K562 (cell line): Measurements from ENCODE around the gene MRGPRF. TPM values are rescaled to one million over a fixed set of nuclear protein-coding genes. Genes with fewer than 3 reads are reported as not detected.

ENCODE experiments used
- ATAC-seq: fragments of 200-7000 bp; cut with Tn5 transposase; 3 replicates; pipeline ENCODE4 v1.9.1; 2020; ENCODE audit warnings: moderate library complexity
- BruUV-seq: library from RNA; stranded (reverse); fragments of 400-500 nt; replicated peaks from 2 replicates; lab custom pipeline; 2021; lab: Mats Ljungman, UMichigan
- CTCF ChIA-PET: fragments of 300-600 bp; formaldehyde crosslinking; extraction: SDS; loops from one replicate; lab custom pipeline; 2021; ENCODE audit warnings: low intra/inter-chr PET ratio; lab: Yijun Ruan, JAX
- POLR2A ChIA-PET: fragments of 300-600, 350-650 bp; sonication (Branson Sonifier 250); formaldehyde crosslinking; extraction: SDS; loops from one replicate; lab custom pipeline; 2021; ENCODE audit warnings: antibody characterized with exemption, inconsistent platforms; lab: Yijun Ruan, JAX
- DNase-seq, 4 experiments: peaks; one replicate each; pipeline versions ENCODE4 v3.0.0 to v3.0.0-alpha.2; 2011 to 2018; ENCODE audit warnings: low spot score in 3 of 4, mixed read lengths in 3 of 4; ENCODE audit errors: extremely low read depth in 1 of 4
- FAIRE-seq: peaks from 2 replicates; lab custom pipeline; 2011; peaks lifted over from hg19 to GRCh38; lab: Jason Lieb, UNC
- H2AFZ ChIP-seq: 2 replicates; pipeline ENCODE4 v1.6.0; 2011; ENCODE audit warnings: low read depth, low read length, control low read depth, inconsistent platforms
- H3K27ac ChIP-seq: fragments of 200-600 bp; 3 replicates; pipeline ENCODE4 v1.8.0; 2011; ENCODE audit warnings: low read depth, mild to moderate bottlenecking, control low read depth, inconsistent platforms, low read length, moderate library complexity, mixed read lengths; ENCODE audit errors: extremely low read depth
- H3K27me3 ChIP-seq, 2 experiments: fragments of 300-600 bp in 1 of 2; 2 replicates in 1 of 2; 3 replicates in 1 of 2; pipeline versions ENCODE4 v1.6.0 to v1.8.0; 2011; ENCODE audit warnings: inconsistent platforms in 2 of 2, low read length in 2 of 2, mild to moderate bottlenecking in 1 of 2, mixed read lengths in 1 of 2, moderate library complexity in 1 of 2; ENCODE audit not compliant: control insufficient read depth in 2 of 2, insufficient read depth in 2 of 2
- H3K36me3 ChIP-seq: fragments of 300-600 bp; 3 replicates; pipeline ENCODE4 v1.8.0; 2011; ENCODE audit warnings: mild to moderate bottlenecking, low read length, inconsistent platforms; ENCODE audit not compliant: control insufficient read depth, insufficient read depth
- H3K4me1 ChIP-seq, 2 experiments: fragments of 200-600 bp in 1 of 2; replicated peaks in 1 of 2; 2 replicates in 1 of 2; 3 replicates in 1 of 2; pipeline versions ENCODE4 v1.5.1 to v1.8.0; 2011; ENCODE audit warnings: inconsistent platforms in 2 of 2, low read length in 2 of 2, mild to moderate bottlenecking in 1 of 2, mixed read lengths in 1 of 2, moderate library complexity in 1 of 2; ENCODE audit not compliant: control insufficient read depth in 2 of 2, insufficient read depth in 2 of 2
- H3K4me2 ChIP-seq: 2 replicates; pipeline ENCODE4 v1.6.1; 2011; ENCODE audit warnings: low read length, control low read depth, inconsistent platforms, mixed read lengths; ENCODE audit not compliant: insufficient read depth
- H3K4me3 ChIP-seq: fragments of 200-600 bp; sonication (generic), shearing (Covaris generic); 2 replicates; pipeline ENCODE4 v1.5.1; 2016; ENCODE audit warnings: control low read depth, inconsistent platforms
- H3K79me2 ChIP-seq: fragments of 200-600 bp; 3 replicates; pipeline ENCODE4 v1.8.0; 2011; ENCODE audit warnings: low read length, inconsistent platforms; ENCODE audit not compliant: control insufficient read depth, insufficient read depth
- H3K9ac ChIP-seq, 2 experiments: 2 replicates each; pipeline versions ENCODE4 v1.6.0 to v1.6.1; 2011; ENCODE audit warnings: low read depth in 2 of 2, low read length in 2 of 2, control low read depth in 1 of 2, inconsistent platforms in 1 of 2, mild to moderate bottlenecking in 1 of 2, mixed read lengths in 1 of 2; ENCODE audit not compliant: insufficient read depth in 1 of 2
- H3K9me1 ChIP-seq: one replicate; pipeline ENCODE4 v1.6.0; 2011; ENCODE audit warnings: inconsistent platforms, mild to moderate bottlenecking, low read length, moderate library complexity; ENCODE audit not compliant: control insufficient read depth, insufficient read depth
- H3K9me3 ChIP-seq: replicated peaks from 2 replicates; pipeline ENCODE4 v1.5.1; 2011; ENCODE audit warnings: low read depth, low read length, inconsistent platforms; ENCODE audit not compliant: control insufficient read depth, insufficient read depth
- H4K20me1 ChIP-seq: replicated peaks from 2 replicates; pipeline ENCODE4 v1.6.1; 2011; ENCODE audit warnings: low read length, inconsistent platforms, mixed read lengths; ENCODE audit not compliant: control insufficient read depth, insufficient read depth
- CAMTA2 ChIP-seq: fragments of 250-450 bp; sonication (Bioruptor Pico); conservative IDR thresholded peaks from 2 replicates; pipeline ENCODE4 v1.5.1; 2022
- CEBPZ ChIP-seq: fragments of 150-350 bp; IDR thresholded peaks from 2 replicates; pipeline ENCODE4 v1.6.1; 2014; ENCODE audit warnings: low read depth, mild to moderate bottlenecking, low read length, borderline replicate concordance
- DNMT1 ChIP-seq: fragments of 450-650 bp; IDR thresholded peaks from 2 replicates; pipeline ENCODE4 v1.6.1; 2016; ENCODE audit warnings: antibody characterized with exemption, mild to moderate bottlenecking
- HSF4 ChIP-seq: fragments of 250-450 bp; sonication (Bioruptor Pico); IDR thresholded peaks from 2 replicates; pipeline ENCODE4 v2.1.2; 2022; ENCODE audit warnings: mild to moderate bottlenecking, moderate library complexity, borderline replicate concordance
- IFI16 ChIP-seq: fragments of 250-450 bp; sonication (Bioruptor Pico); IDR thresholded peaks from 2 replicates; pipeline ENCODE4 v2.1.2; 2022; ENCODE audit warnings: mild to moderate bottlenecking, inconsistent platforms
- POLR3G ChIP-seq: IDR thresholded peaks from 2 replicates; pipeline ENCODE4 v1.6.1; 2011; ENCODE audit not compliant: insufficient read length, insufficient replicate concordance; ENCODE audit errors: extremely low read depth
- RBM22 ChIP-seq: fragments of 200-400 bp; formaldehyde crosslinking; IDR thresholded peaks from 2 replicates; pipeline ENCODE4 v1.6.1; 2018; ENCODE audit warnings: low read length, low read depth; ENCODE audit not compliant: poor library complexity, severe bottlenecking
- TAF15 ChIP-seq: fragments of 200-400 bp; formaldehyde crosslinking; IDR thresholded peaks from 2 replicates; pipeline ENCODE4 v1.6.1; 2017; ENCODE audit warnings: mild to moderate bottlenecking, low read depth, low read length, moderate library complexity
- TRIM28 ChIP-seq: fragments of 450-650 bp; IDR thresholded peaks from 2 replicates; pipeline ENCODE4 v1.6.1; 2017
- VEZF1 ChIP-seq: fragments of 200-800 bp; sonication (Bioruptor generic); IDR thresholded peaks from 2 replicates; pipeline ENCODE4 v1.6.1; 2017; ENCODE audit warnings: missing genetic modification characterization, missing compliant biosample characterization
- ZBTB1 ChIP-seq: sonication (generic); formaldehyde crosslinking; IDR thresholded peaks from 2 replicates; pipeline ENCODE4 v1.8.1; 2023; ENCODE audit warnings: missing genetic modification reagents, low read depth, mild to moderate bottlenecking, borderline replicate concordance
- ZNF274 ChIP-seq: IDR thresholded peaks from 2 replicates; pipeline ENCODE4 v1.6.1; 2011; ENCODE audit warnings: low read depth, mild to moderate bottlenecking, low read length, moderate library complexity, borderline replicate concordance
- ZNF324 ChIP-seq: fragments of 250-450 bp; sonication (Bioruptor Pico); IDR thresholded peaks from 2 replicates; pipeline ENCODE4 v1.4.0; 2020; ENCODE audit warnings: mild to moderate bottlenecking
- ZNF41 ChIP-seq: fragments of 250-450 bp; sonication (Bioruptor Pico); conservative IDR thresholded peaks from 2 replicates; pipeline ENCODE4 v1.4.0; 2020; ENCODE audit warnings: mild to moderate bottlenecking
- ZNF695 ChIP-seq: fragments of 450-650 bp; formaldehyde crosslinking; IDR thresholded peaks from 2 replicates; pipeline ENCODE4 v1.4.0; 2020; ENCODE audit warnings: mild to moderate bottlenecking, moderate library complexity
- WGBS: fragments of 100-300 bp; shearing (Covaris generic); methylation state at CpG from one replicate; pipeline ENCODE4 v1.1.6; 2016; ENCODE audit warnings: low coverage, mixed read lengths; ENCODE audit not compliant: insufficient coverage; ENCODE audit errors: missing lambda C conversion rate; 5-methylcytosine and 5-hydroxymethylcytosine counted together
- in situ Hi-C: fragments of 300-500 bp; cut with MboI; formaldehyde crosslinking; loops from 4 replicates; pipeline ENCODE4 v1.15.0; 2018; ENCODE audit warnings: inconsistent platforms, mixed read lengths
- intact Hi-C: fragments of 100-400 bp; cut with micrococcal nuclease; formaldehyde crosslinking; loops from 2 replicates; pipeline ENCODE4 v1.14.2; 2022
- polyA plus RNA-seq, 8 experiments: library from polyadenylated mRNA; depleted of rRNA in 4 of 8; stranded (reverse) in 5 of 8; unstranded in 3 of 8; fragments of >200 nt; fragmentation: Nextera tagmentation in 2 of 8; fragmentation: Illumina TruSeq in 1 of 8; extraction: Ambion mirVana in 2 of 8; extraction: Trizol in 1 of 8; gene quantifications; 2 replicates each; pipeline versions ENCODE4 v1.2.1 to v1.2.3, GENCODE V29; 2011 to 2014; ENCODE audit warnings: inconsistent platforms in 1 of 8, missing spikeins in 1 of 8
- total RNA-seq, 7 experiments: library from RNA; depleted of rRNA in 6 of 7; stranded (reverse); fragments of >200 nt in 6 of 7; fragmentation: Illumina TruSeq in 2 of 7; extraction: Trizol in 2 of 7; gene quantifications; 2 replicates each; pipeline versions ENCODE4 v1.2.1 to v1.2.3, GENCODE V29; 2011 to 2021; ENCODE audit warnings: low replicate concordance in 1 of 7

Gene MRGPRF
- total and polyA plus RNA-seq, 9 of the 15 experiments (the other 6 are each of a cell fraction or from before 2014, with no cell fraction given), result not detected

- TF ChIP-seq DNMT1 (no peak), RBM22 (no peak), TRIM28 (no peak), HSF4 (CRISPR knock-in tag) (no peak), CAMTA2 (CRISPR knock-in tag) (no peak), TAF15 (no peak), ZNF274 (no peak), CEBPZ (no peak)
Measured at GRCh38 chr11:69018924-69019323, 5.9 kb upstream of the MRGPRF start (continued).

GRCh38 chr11:69017951-69018350 lies 4.9 kb upstream of the MRGPRF start:
- Histone ChIP-seq H3K4me2 (no peak overlapping the region), H3K4me1 (peaks cover 0 to 17% of the 10 kb centered on the region in 2 experiments; a peak in 3 of 5 replicates), H2AFZ (no peak overlapping the region), H4K20me1 (peaks cover 14% of the 10 kb centered on the region; the same call in 1 of the 2 replicates), H3K36me3 (no peaks in the 10 kb centered on the region), H3K27me3 (peaks cover 19 to 76% of the 10 kb centered on the region in 2 experiments), H3K9me1 (no peaks in the 10 kb centered on the region), H3K9me3 (no peaks in the 10 kb centered on the region), H3K4me3 (no peak overlapping the region), H3K9ac (no peak overlapping the region; a peak in 1 of 4 replicates), H3K79me2 (no peaks in the 10 kb centered on the region), H3K27ac (no peak overlapping the region)
- ATAC-seq (no peak), FAIRE-seq (no peak), DNase-seq (no peak)
- no TSS peak for BruUV-seq
- ChIA-PET POLR2A (interaction anchor here (0.7 kb wide), 1 partner anchor 69 kb away, joined by 3 read pairs; no protein-coding TSS in a partner anchor), CTCF (no interaction called here)
- in situ Hi-C loops, result no loop called here
- intact Hi-C loops, result no loop called here
- WGBS, result 2% methylated on average over 10 of the region's 10 CpGs
- no peak for TF ChIP-seq ZNF324 (CRISPR knock-in tag)
- no peak for TF ChIP-seq ZNF41 (CRISPR knock-in tag)
- TF ChIP-seq VEZF1 (CRISPR knock-in tag), result no peak
- TF ChIP-seq POLR3G, result no peak
- TF ChIP-seq IFI16 (CRISPR knock-in tag), result no peak
- TF ChIP-seq ZBTB1 (CRISPR knock-in tag), result no peak
- TF ChIP-seq ZNF695 (CRISPR knock-in tag), result no peak
